NCI-H1105 treated with DMSO at 0.1 percent for 48 hours (cell line): ENCODE measurements around the gene FAM13B.
"Not testable (repeated sequence)": the region's sequence is repeated elsewhere in the genome, so short reads cannot be mapped to it uniquely, and the experiment has no call there.

Source experiments
- DNase-seq: peaks from one replicate; lab custom pipeline; 2025; lab: John Stamatoyannopoulos, UW

The FAM13B gene

DNA sequence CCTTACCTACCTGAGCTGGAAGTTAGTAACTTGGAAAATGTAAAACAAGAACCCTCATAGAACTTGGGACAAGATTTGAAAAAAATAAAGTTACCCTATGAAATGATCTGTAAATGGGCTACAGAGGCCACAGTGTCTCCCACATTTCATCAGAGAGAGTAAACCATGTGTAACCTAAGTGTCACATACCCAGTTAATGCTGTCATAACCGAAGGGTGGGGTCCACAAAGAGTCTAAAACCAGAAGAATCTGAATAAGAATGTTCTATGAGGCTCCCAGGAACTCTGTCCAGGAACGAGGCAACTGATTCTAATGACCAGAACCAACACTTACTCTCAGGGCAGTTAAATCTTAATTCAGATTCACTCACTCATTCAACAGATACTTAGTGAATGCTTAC is 1.0 kb upstream of the FAM13B start:
- no peak for DNase-seq

DNA sequence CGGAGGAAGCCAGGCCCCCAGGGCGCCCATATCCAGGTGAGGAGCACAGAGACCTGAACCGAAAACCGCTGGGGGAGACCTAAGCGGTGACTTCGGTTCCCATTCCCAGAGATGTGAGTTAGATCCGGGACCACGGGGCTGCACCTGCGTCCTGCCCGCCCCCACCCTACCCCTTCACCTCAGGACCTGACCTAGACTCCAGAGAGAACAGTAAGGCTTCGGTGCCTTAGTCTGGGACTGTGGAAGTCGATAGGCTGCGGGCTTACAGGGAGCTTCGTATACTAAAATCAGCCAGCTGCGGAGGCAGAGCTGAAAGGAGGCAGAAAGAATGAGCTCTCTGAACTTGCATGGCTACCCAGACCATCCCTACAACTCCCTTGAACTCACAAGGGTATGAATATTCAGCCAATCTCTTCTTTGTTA is 518 bp upstream of the FAM13B start:
- DNase-seq = no peak

GRCh38 chr5:138032028-138032571 is 779 bp downstream of the FAM13B start:
- DNase-seq = no peak

DNA sequence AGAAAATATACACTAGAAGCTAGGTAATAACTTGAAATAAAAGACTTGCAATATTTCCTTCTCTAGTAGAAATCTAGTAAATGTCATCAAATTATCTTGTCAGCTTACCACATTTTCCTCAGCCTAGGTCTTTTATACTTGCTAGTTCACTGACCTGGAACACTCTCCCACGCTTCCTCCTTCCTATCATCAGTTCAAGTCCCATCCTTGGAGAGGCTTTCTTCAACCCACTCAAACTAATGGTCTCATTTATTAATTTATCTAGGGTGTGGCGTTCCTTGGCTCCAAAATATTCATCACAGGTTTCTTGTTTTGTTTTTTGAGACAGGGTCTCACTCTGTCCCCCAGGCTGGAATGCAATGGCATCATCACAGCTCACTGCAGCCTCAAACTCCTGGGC is 2.9 kb downstream of the FAM13B start:
- no peak for DNase-seq

GRCh38 chr5:138029501-138029900 is 3.4 kb downstream of the FAM13B start:
- no peak for DNase-seq

DNA sequence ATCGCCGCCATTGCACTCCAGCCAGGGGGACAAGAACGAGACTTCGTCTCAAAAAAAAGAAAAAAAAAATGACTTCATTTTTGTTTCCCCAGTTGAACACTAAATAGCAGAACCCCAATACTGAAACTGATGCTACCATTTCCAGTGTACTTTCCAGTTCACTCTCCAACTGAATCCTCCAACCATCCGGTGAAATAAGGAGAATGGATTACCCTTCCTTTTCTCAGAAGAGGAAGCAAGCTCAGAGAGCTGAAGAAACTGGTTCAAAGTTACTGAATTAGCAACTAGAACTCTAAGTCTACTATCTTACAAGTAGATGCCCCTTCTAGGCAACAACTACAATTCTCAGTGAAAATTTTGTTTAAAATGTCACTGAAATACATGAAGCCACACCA is 3.9 kb downstream of the FAM13B start:
- no peak for DNase-seq

DNA sequence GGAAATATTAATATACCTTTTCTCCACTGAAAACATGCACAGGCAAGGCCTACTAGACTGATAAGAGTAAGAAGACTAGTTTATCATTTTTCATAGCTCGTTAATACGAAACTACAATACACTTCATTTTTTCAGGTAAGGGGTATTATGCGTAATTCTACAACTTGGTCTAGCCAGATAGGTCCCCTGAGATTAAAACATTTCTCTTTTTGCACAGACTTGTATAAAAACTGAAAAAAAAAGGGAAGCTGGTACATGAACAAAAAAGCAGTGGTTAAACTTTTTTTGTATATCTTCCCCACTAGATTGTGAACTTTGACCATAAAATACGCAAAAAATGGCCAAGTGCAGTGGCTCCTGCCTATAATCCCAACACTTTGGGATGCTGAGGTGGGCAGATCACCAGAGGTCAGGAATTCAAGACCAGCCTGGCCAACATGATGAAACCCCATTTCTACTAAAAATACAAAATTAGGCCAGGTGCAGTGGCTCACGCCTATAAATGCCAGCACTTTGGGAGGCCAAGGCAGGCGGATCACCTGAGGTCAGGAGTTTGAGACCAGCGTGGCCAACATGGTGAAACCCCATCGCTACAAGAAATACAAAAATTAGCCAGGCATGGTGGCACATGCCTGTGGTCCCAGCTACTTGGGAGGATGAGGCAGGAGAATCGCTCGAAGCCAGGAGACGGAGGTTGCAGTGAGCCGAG is 4.5 kb downstream of the FAM13B start:
- not testable (repeated sequence) for DNase-seq

DNA sequence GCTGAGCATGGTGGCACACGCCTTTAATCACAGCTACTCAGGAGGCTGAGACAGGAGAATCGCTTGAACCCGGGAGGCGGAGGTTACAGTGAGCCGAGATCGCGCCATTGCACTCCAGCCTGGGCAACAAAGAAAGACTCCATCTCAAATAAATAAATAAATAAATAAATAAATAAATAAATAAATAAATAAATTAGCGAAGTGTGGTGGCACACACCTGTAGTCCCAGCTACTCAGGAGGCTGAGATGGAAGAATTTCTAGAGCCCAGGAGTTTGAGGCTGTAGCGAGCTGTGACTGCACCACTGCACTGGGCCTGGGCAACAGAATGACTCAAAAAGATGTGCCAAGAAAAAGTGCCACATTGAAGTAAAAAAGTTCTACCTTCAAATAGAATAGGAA is 6.1 kb downstream of the FAM13B start:
- not testable (repeated sequence) for DNase-seq

DNA sequence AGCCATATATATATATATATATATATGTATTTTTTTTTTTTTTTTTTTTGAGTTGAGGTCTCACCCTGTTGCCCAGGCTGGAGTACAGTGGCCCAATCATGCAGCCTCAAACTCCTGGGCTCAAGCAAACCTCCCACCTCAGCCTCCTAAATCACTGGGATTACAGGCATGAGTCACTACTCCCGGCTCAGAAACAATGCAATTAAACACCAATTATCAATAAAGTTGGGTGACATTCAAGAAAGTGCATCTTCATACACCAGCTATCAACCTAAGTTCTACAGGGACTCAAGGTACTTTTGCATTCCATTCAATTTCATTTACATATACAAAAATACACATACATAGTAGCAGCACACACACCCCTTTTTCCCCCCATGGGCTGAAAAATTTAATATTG is 7.6 kb downstream of the FAM13B start:
- DNase-seq = no peak

- no peak for DNase-seq
These were observed 8.8 kb downstream of the FAM13B start for GRCh38 chr5:138024117-138024516.

DNA sequence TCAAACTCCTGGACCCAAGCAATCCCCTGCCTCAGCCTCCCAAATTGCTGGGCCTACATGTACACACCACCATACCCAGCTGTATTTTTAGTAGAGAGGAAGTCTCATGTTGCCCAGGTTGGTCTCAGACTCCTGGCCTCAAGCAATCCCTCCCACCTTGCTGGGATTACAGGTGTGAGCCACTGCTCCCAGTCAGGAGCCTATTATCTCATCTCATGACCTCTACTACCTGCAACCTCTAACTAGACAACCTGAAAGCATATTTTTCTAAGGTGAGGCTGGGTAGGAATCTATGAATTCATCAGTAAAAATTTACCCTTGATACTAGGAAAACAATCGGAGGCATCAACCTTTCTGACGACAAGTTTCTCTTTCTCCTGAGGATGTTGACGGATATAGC is 10.0 kb downstream of the FAM13B start:
- no peak for DNase-seq

DNA sequence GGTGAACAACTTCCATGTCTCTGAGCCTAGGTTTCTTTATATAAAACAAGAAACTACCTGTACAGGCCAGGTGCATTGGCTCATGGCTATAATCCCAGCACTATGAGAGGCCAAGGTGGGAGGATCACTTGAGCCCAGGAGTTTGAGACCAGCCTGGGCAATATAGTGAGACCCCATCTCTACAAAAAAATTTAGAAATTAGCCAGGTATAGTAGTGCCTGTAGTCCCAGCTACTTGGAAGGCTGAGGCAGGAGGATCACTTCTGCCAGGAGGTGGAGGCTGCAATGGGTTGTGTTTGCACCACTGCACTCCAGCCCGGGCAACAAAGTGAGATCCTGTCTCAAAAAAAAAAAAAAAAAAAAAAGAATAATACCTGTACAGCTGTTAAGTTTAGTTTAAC is 11.1 kb downstream of the FAM13B start:
- DNase-seq = no peak

DNA sequence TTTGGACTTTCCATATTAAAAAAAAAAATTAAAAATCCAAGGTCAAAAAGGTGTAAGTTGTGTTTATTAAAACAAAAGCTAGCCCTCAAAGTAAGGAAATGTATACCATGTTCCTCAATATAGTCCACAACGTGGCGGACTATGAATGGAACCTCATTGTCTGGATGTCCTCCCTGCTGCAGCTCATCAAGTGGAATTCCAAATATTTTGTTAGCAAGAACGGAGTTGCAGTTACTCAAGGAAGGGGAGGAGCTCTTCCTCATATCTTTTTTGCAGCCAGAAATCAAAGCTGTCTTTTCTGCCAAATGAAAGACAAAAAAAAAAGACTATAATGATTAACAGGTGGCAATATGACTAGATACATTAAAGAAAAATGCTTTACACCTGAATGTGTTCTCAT is 14.0 kb downstream of the FAM13B start:
- no peak for DNase-seq

DNA sequence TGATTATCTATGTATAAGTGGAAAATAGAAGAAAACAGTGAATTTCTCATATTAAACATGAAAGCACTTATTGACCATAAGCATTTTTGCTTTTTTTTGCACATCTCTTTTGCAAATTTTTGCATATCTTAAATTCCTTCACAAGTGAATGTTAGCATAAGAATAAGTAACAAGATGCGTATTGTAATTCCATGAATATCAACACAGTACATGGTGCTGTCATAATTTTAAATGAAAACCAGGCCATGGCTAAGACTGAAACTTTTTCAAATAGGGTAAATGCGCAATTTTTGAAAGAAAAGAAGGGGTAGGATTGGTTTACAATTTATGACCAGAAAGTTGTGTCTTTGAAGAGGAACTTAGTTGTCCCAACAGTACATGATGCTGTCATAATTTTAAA is 17.0 kb downstream of the FAM13B start:
- no peak for DNase-seq

DNA sequence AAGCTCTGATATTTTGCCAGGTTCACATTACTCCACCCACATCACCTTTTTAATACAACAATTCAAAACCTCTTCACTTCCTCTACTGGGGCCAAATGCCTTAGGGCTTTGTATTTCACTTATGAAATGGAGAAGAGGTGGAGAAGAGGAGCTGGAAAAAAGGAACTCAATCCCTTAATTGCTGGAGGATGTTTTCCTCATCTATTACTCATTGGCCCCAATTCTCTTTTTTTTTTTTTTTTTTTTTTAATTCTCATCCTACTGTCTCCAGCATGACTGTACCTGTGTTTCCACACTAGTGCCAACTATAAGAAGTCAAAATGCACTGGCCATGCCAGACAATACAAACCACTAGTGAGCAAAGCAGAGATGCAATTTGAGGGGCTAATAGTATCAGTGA is 20.9 kb downstream of the FAM13B start:
- DNase-seq = no peak

DNA sequence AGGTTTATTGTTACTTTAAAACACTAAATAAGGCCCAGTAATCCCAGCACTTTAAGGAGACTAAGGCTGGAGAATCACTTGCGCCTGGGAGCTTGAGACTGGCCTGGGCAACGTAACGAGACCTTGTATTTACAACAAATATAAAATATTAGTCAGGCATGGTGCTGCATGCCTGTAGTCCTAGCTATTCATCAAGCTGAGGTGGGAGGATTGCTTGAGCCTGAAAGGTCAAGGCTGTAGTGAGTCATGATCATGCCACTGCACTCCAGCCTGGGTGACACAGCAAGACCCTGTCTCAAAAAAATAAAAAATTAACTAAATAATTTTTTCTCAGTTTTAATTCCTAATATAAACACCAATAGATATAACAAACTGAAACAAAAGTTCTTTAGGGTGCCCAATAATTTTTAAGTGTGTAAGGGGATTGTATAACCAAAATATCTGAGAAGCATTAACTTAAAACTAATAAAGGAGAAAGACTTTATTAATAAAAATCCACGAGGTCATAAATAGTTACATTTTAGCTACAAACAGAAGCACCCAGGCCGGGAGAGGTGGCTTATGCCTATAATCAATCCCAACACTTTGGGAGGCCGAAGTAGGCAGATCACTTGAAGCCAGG is 32.7 kb downstream of the FAM13B start:
- no peak for DNase-seq

DNA sequence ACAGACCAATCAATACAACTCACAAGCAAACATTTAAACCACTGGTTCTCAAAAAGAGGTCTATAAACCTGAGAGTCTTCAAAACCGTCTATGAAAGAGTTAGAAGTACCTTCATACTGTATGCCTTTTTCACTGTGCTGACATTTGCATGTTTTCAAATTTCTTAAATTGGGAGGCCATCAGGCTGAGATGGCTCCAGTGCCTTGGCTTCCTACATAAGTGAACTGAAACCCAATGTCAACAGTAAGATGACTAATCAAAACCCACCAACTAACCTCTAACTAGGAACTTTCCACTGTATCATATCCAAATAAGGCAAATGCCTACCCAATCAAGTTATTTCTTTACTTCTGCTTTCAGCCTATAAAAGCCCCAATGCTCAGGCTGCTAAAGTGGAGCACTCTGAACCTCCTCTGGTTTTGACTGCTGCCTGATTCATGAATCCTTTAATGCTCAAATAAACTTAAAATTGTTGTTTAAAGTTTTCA is 35.1 kb downstream of the FAM13B start:
- DNase-seq = no peak

DNA sequence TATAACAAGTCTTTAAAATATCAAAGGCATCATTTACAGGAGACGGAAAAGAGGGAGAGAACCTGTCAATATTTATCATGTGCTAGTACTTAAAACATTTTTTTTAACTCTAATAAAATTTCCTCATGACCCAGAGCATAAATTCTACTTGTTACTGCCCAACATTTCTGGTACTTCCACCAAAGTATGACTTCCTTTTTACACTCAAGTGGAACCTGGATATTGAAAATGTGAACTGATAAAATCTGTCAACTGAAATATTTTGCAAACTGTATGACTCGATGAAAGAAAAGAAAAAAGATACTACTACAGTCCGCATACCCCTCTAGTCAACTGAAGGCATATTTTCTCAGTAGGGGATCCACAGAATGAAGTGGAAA is 37.1 kb downstream of the FAM13B start:
- DNase-seq = no peak

- DNase-seq = no peak
These were observed 37.7 kb downstream of the FAM13B start for GRCh38 chr5:137995077-137995748.

DNA sequence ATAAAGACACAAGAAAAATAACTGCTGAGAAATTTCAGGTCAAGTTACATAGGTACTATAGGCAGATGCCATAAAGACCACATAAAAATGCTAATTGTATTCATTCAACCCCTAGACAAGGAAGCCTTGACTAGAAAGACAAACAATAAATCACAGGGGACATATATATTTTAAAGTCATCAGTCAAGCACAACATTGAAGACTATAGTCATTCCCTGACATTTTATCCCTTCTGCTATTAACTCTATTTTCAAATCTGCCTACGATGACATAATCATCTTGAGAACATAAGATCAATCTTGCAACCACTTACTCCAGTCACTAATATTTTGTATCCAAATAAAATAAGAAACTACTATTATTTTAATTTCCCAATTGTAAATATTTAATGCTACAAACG is 38.3 kb downstream of the FAM13B start:
- DNase-seq = no peak

DNA sequence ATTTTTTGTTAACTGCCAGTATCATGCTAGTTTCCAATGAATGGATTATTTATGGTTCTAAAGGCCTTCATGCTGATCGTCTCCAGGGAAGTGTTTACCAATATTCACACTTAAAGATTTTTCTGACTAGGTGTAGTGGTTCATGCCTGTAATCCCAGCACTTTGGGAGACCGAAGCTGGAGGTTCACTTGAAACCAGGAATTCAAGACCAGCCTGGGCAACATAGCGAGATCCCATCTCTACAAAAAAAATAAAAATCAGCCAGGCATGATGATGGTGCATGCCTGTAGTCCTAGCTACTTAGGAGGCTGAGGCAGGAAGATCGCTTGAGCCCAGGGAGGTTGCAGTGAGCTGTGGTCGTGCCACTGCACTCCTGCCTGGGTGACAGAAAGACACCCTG is 43.5 kb downstream of the FAM13B start:
- no peak for DNase-seq

- no peak for DNase-seq
These were observed 57.7 kb downstream of the FAM13B start for GRCh38 chr5:137975208-137975607.

DNA sequence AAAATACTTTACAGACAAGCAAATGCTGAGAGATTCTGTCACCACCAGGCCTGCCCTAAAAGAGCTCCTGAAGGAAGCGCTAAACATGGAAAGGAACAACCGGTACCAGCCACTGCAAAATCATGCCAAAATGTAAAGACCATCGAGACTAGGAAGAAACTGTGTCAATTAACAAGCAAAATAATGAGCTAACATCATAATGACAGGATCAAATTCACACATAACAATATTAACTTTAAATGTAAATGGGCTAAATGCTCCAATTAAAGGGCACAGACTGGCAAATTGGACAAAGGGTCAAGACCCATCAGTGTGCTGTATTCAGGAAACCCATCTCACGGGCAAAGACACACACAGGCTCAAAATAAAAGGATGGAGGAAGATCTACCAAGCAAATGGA is 62.5 kb downstream of the FAM13B start:
- DNase-seq = not testable (repeated sequence)
